Measurements from ENCODE around the gene MYO18B. TPM values are rescaled to one million over a fixed set of nuclear protein-coding genes. Genes with fewer than 3 reads are reported as not detected.

MYO18B gene
- total and polyA plus RNA-seq, 2 donors (not counting 3 experiments of a cell fraction or from before 2014, with no cell fraction given): 0.01 TPM; not detected in 1

GRCh38 chr22:25711491-25711890 lies 30.5 kb upstream of the MYO18B start:
- ChIA-PET CTCF (interaction anchor here (1.0 to 3.5 kb wide), 3 partner anchors 61 to 249 kb away, joined by 3 to 14 read pairs (median 3); no protein-coding TSS in a partner anchor), POLR2A (no interaction called here)
- DNase-seq (ENCODE audit: low read depth, low spot score) (no peak), FAIRE-seq (no peak)
- no peaks in the 10 kb centered on the region for H3K4me1 ChIP-seq (ENCODE audit: control insufficient read depth, extremely low read depth, insufficient read depth, low read length)
- TF ChIP-seq MYC (IDR thresholded peaks at IDR 0.05; ENCODE audit: low read depth, low read length) (no peak), GATA2 (IDR thresholded peaks at IDR 0.05; ENCODE audit: insufficient read depth, insufficient read length, low read depth, low read length) (no peak)
- H3K9me1 ChIP-seq (replicated peaks; ENCODE audit: control insufficient read depth, extremely low read depth, insufficient read depth, low read length): no peaks in the 10 kb centered on the region
- no peaks in the 10 kb centered on the region for H3K27me3 ChIP-seq (ENCODE audit: control insufficient read depth in 2 of 2, insufficient read depth in 2 of 2, low read length in 2 of 2)
- no peaks in the 10 kb centered on the region for H4K20me1 ChIP-seq (replicated peaks; ENCODE audit: control insufficient read depth, extremely low read depth, insufficient read depth, low read length)
- no peak overlapping the region for H2AFZ ChIP-seq (ENCODE audit: low read depth, low read length)
- dilution Hi-C loops (cut with MboI; ENCODE audit: extremely low pct_ligation_motif_present, low sequenced_read_pairs): no loop called here
- intact Hi-C loops (cut with micrococcal nuclease): no loop called here
- H3K4me3 ChIP-seq (replicated peaks in 1 of 3; ENCODE audit: insufficient read depth in 1 of 3, low read depth in 1 of 3, low read length in 3 of 3): no peak overlapping the region
- H3K4me2 ChIP-seq (ENCODE audit: insufficient read depth, low read length): no peak overlapping the region
- H3K9me3 ChIP-seq (replicated peaks; ENCODE audit: control insufficient read depth, insufficient read depth, low read length): no peaks in the 10 kb centered on the region
- H3K27ac ChIP-seq (ENCODE audit: insufficient read depth, low read depth, low read length): no peak overlapping the region
- BruUV-seq (replicated peaks): no TSS peak
- H3K79me2 ChIP-seq (ENCODE audit: control insufficient read depth, insufficient read depth, low read length): no peaks in the 10 kb centered on the region
- no peaks in the 10 kb centered on the region for H3K36me3 ChIP-seq (ENCODE audit: control insufficient read depth in 2 of 2, extremely low read depth in 1 of 2, insufficient read depth in 2 of 2, low read length in 2 of 2)
- no peak overlapping the region for H3K9ac ChIP-seq (replicated peaks; ENCODE audit: extremely low read depth, insufficient read depth, low read length)

DNA sequence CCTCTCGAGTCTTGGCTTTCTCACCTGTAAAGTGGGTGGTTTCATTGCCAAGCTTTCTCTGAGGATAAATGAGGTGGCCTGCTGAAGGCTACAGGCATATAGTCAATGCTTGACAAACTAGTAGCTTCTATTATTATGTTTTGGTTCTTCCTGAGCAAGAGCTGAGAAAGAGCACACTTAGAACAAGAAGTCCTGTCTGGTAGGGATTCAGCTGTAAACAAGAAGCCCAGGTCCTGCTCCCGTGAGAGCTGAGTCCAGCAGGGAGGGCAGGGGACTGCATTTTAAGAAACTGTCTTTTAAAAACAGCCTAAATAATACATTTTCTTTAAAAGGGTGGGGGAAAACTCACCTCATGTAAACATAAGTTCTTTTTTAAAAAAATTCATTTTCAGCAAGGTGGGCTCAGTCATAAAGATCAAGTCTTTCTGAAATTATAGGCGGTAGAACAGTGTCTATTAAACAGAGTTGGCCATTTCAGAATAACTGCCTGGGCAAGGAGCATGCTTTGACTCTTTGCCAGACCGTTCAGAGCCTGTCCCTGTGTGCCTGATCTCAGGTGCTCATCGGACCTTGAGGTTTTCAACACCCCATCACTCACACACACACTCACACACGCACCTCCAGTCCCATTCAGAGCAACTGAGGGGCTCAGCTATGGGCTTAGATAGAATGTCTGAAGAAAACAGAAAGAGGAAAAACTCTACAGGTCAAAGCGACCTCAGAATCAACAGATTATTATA lies 29.2 kb upstream of the MYO18B start:
- BruUV-seq (replicated peaks): no TSS peak
- ChIA-PET POLR2A (no interaction called here), CTCF (interaction anchor here (3.5 kb wide), 1 partner anchor 60 kb away, joined by 14 read pairs; no protein-coding TSS in a partner anchor)

More for the DNA sequence above, 29.2 kb upstream of the MYO18B start:
- dilution Hi-C loops (cut with MboI; ENCODE audit: extremely low pct_ligation_motif_present, low sequenced_read_pairs): no loop called here
- intact Hi-C loops (cut with micrococcal nuclease): no loop called here
- TF ChIP-seq POLR2A (IDR thresholded peaks at IDR 0.05; ENCODE audit: low read depth, low read length) (no peak), POLR2AphosphoS5 (IDR thresholded peaks at IDR 0.05; ENCODE audit: insufficient read depth, low read depth, low read length) (no peak), GATA2 (IDR thresholded peaks at IDR 0.05; ENCODE audit: insufficient read depth, insufficient read length, low read depth, low read length) (no peak), CTCF (IDR thresholded peaks at IDR 0.05; ENCODE audit: extremely low read depth in 1 of 2, insufficient read depth in 1 of 2, low read depth in 1 of 2, low read length in 2 of 2) (no peak)
- Histone ChIP-seq H4K20me1 (replicated peaks; ENCODE audit: control insufficient read depth, extremely low read depth, insufficient read depth, low read length) (no peaks in the 10 kb centered on the region), H3K9me3 (replicated peaks; ENCODE audit: control insufficient read depth, insufficient read depth, low read length) (no peaks in the 10 kb centered on the region), H3K36me3 (ENCODE audit: control insufficient read depth in 2 of 2, extremely low read depth in 1 of 2, insufficient read depth in 2 of 2, low read length in 2 of 2) (no peaks in the 10 kb centered on the region), H3K9ac (replicated peaks; ENCODE audit: extremely low read depth, insufficient read depth, low read length) (no peak overlapping the region), H3K4me3 (replicated peaks in 1 of 3; ENCODE audit: insufficient read depth in 1 of 3, low read depth in 1 of 3, low read length in 3 of 3) (no peak overlapping the region), H3K4me1 (ENCODE audit: control insufficient read depth, extremely low read depth, insufficient read depth, low read length) (no peaks in the 10 kb centered on the region), H3K79me2 (ENCODE audit: control insufficient read depth, insufficient read depth, low read length) (no peaks in the 10 kb centered on the region), H2AFZ (ENCODE audit: low read depth, low read length) (no peak overlapping the region), H3K4me2 (ENCODE audit: insufficient read depth, low read length) (no peak overlapping the region), H3K27me3 (ENCODE audit: control insufficient read depth in 2 of 2, insufficient read depth in 2 of 2, low read length in 2 of 2) (no peaks in the 10 kb centered on the region), H3K27ac (ENCODE audit: insufficient read depth, low read depth, low read length) (no peak overlapping the region), H3K9me1 (replicated peaks; ENCODE audit: control insufficient read depth, extremely low read depth, insufficient read depth, low read length) (no peaks in the 10 kb centered on the region)
- no peak for FAIRE-seq
- DNase-seq (ENCODE audit: low read depth, low spot score): no peak

Measured in endothelial cell of umbilical vein (primary cell).